GM12878 (cell line): Measurements from ENCODE around the gene RAB40B. TPM values are rescaled to one million over a fixed set of nuclear protein-coding genes. Genes with fewer than 3 reads are reported as not detected.

ENCODE experiments used
- ATAC-seq: fragments of 200-7000 bp; cut with Tn5 transposase; 3 replicates; pipeline ENCODE4 v1.9.1; 2020; ENCODE audit warnings: mild to moderate bottlenecking, moderate library complexity
- BruUV-seq: library from RNA; stranded (reverse); fragments of 400-500 nt; replicated peaks from 2 replicates; lab custom pipeline; 2021; lab: Mats Ljungman, UMichigan
- CTCF ChIA-PET: fragments of 300-600 bp; sonication (Branson Sonifier 250); formaldehyde crosslinking; extraction: SDS; loops from one replicate; lab custom pipeline; 2021; ENCODE audit warnings: inconsistent platforms; lab: Yijun Ruan, JAX
- POLR2A ChIA-PET: fragments of 350-600 bp; formaldehyde crosslinking; extraction: SDS; loops from one replicate; lab custom pipeline; 2021; ENCODE audit warnings: inconsistent platforms; lab: Charles Lee
- RAD21 ChIA-PET: fragments of 300-600 bp; sonication (Branson Sonifier 250); formaldehyde crosslinking; loops from one replicate; lab custom pipeline; 2023; ENCODE audit warnings: antibody characterized with exemption; ENCODE audit not compliant: unreplicated experiment; lab: Charles Lee
- SMC1A ChIA-PET: fragments of 300-600 bp; sonication (Branson Sonifier 250); formaldehyde crosslinking; loops from one replicate; lab custom pipeline; 2023; ENCODE audit not compliant: unreplicated experiment, uncharacterized antibody; lab: Charles Lee
- DNase-seq: peaks from one replicate; pipeline ENCODE4 v3.0.0-alpha.2; 2011; ENCODE audit warnings: low read depth, low spot score
- FAIRE-seq: peaks from 3 replicates; lab custom pipeline; 2011; peaks lifted over from hg19 to GRCh38; lab: Jason Lieb, UNC
- H2AFZ ChIP-seq: 2 replicates; pipeline ENCODE4 v1.6.0; 2011; ENCODE audit warnings: low read depth, low read length, control low read depth; ENCODE audit not compliant: control insufficient read depth
- H3K27ac ChIP-seq: 2 replicates; pipeline ENCODE4 v1.5.1; 2011; ENCODE audit warnings: control low read depth; ENCODE audit not compliant: control insufficient read depth, insufficient read depth
- H3K27me3 ChIP-seq, 2 experiments: replicated peaks in 1 of 2; 2 replicates each; pipeline versions ENCODE4 v1.6.0 to v1.6.1; 2011; ENCODE audit warnings: low read length in 1 of 2; ENCODE audit not compliant: control insufficient read depth in 2 of 2, insufficient read depth in 2 of 2
- H3K36me3 ChIP-seq, 2 experiments: 2 replicates each; pipeline ENCODE4 v1.5.1; 2011; ENCODE audit warnings: low read length in 1 of 2; ENCODE audit not compliant: control insufficient read depth in 2 of 2, insufficient read depth in 2 of 2
- H3K4me1 ChIP-seq: 2 replicates; pipeline ENCODE4 v1.6.1; 2011; ENCODE audit warnings: mild to moderate bottlenecking, low read length, moderate library complexity, mixed read lengths; ENCODE audit not compliant: control insufficient read depth, insufficient read depth
- H3K4me2 ChIP-seq: 2 replicates; pipeline ENCODE4 v1.6.0; 2011; ENCODE audit warnings: control low read depth; ENCODE audit not compliant: control insufficient read depth, insufficient read depth
- H3K4me3 ChIP-seq: fragments of 200-600 bp; sonication (generic); 2 replicates; pipeline ENCODE4 v1.5.1; 2016
- H3K79me2 ChIP-seq: 2 replicates; pipeline ENCODE4 v1.6.0; 2011; ENCODE audit warnings: low read length; ENCODE audit not compliant: control insufficient read depth, insufficient read depth
- H3K9ac ChIP-seq: 2 replicates; pipeline ENCODE4 v1.8.0; 2011; ENCODE audit warnings: low read length, control low read depth, mixed read lengths; ENCODE audit not compliant: control insufficient read depth, insufficient read depth
- H3K9me3 ChIP-seq: replicated peaks from 3 replicates; pipeline ENCODE4 v1.5.1; 2011; ENCODE audit warnings: mild to moderate bottlenecking, low read length; ENCODE audit not compliant: control insufficient read depth, insufficient read depth
- H4K20me1 ChIP-seq: 2 replicates; pipeline ENCODE4 v1.6.0; 2011; ENCODE audit not compliant: control insufficient read depth, insufficient read depth
- ASH2L ChIP-seq: fragments of 300-600, 200-600 bp; sonication (generic); IDR thresholded peaks from 2 replicates; pipeline ENCODE4 v1.6.1; 2017; ENCODE audit warnings: low read depth, mild to moderate bottlenecking, borderline replicate concordance
- CBX3 ChIP-seq: fragments of 200-600 bp; sonication (generic); IDR thresholded peaks from 2 replicates; pipeline ENCODE4 v1.6.1; 2016; ENCODE audit warnings: low read depth, borderline replicate concordance
- CTCF ChIP-seq, 3 experiments: IDR thresholded peaks in 2 of 3; conservative IDR thresholded peaks in 1 of 3; 2 replicates each; pipeline ENCODE4 v1.5.1; 2011; ENCODE audit warnings: low read depth in 3 of 3, low read length in 3 of 3, mild to moderate bottlenecking in 3 of 3, control low read depth in 2 of 3, moderate library complexity in 2 of 3, inconsistent platforms in 1 of 3, mixed read lengths in 1 of 3; ENCODE audit not compliant: control insufficient read depth in 2 of 3, insufficient read depth in 1 of 3; ENCODE audit errors: extremely low read depth in 1 of 3
- FOXK2 ChIP-seq: fragments of 450-650 bp; IDR thresholded peaks from 2 replicates; pipeline ENCODE4 v1.6.1; 2017; ENCODE audit warnings: mild to moderate bottlenecking, moderate library complexity
- IKZF2 ChIP-seq, 2 experiments: fragments of 450-650 bp; IDR thresholded peaks; 2 replicates each; pipeline ENCODE4 v1.6.1; 2017; ENCODE audit warnings: mild to moderate bottlenecking in 2 of 2, moderate library complexity in 2 of 2
- RCOR1 ChIP-seq: conservative IDR thresholded peaks from 2 replicates; pipeline ENCODE4 v1.6.1; 2012; ENCODE audit warnings: low read depth, low read length, improper control_type of control experiment
- WGBS: methylation state at CpG from one replicate; pipeline ENCODE4 v1.1.6; 2016; ENCODE audit warnings: low lambda C conversion rate; ENCODE audit not compliant: insufficient replicate concordance, insufficient coverage; ENCODE audit errors: missing lambda C conversion rate; 5-methylcytosine and 5-hydroxymethylcytosine counted together
- in situ Hi-C: fragments of 300-500 bp; cut with MboI; formaldehyde crosslinking; loops from 9 replicates; pipeline ENCODE4 v1.14.3; 2018; ENCODE audit warnings: mixed read lengths
- intact Hi-C: fragments of 100-400 bp; cut with micrococcal nuclease; formaldehyde crosslinking; loops from one replicate; pipeline ENCODE4 v1.14.2; 2022; ENCODE audit not compliant: unreplicated experiment
- polyA plus RNA-seq, 11 experiments: library from polyadenylated mRNA; depleted of rRNA in 4 of 11; unstranded in 6 of 11; stranded (reverse) in 5 of 11; fragments of >200 nt; fragmentation: Nextera tagmentation in 4 of 11; fragmentation: Illumina TruSeq in 1 of 11; extraction: Ambion mirVana in 4 of 11; extraction: Trizol in 1 of 11; gene quantifications; 1 replicate in 1 of 11; 2 replicates in 10 of 11; pipeline versions ENCODE4 v1.2.1 to v1.2.3, GENCODE V29; 2011 to 2016; ENCODE audit warnings: inconsistent platforms in 2 of 11, missing spikeins in 2 of 11, low read depth in 1 of 11
- total RNA-seq, 4 experiments: library from RNA; depleted of rRNA in 3 of 4; stranded (reverse); fragments of >200 nt in 3 of 4; fragmentation: Illumina TruSeq in 1 of 4; extraction: Trizol in 1 of 4; gene quantifications; 2 replicates each; pipeline versions ENCODE4 v1.2.1 to v1.2.3, GENCODE V29; 2013 to 2021

Gene RAB40B
- total and polyA plus RNA-seq, 10 of the 15 experiments (the other 5 are each of a cell fraction or from before 2014, with no cell fraction given) = 0.06 to 2.8 (median 1.4) TPM

GRCh38 chr17:82658331-82658730 is 40.2 kb downstream of the RAB40B start:
- no peaks in the 10 kb centered on the region for H3K9me3 ChIP-seq
- H3K9ac ChIP-seq = no peak overlapping the region
- intact Hi-C loops = no loop called here
- CTCF ChIA-PET = interaction anchor here (0.6 kb wide), 1 partner anchor 107 kb away, joined by 4 read pairs; no protein-coding TSS in a partner anchor
- no peaks in the 10 kb centered on the region for H3K4me1 ChIP-seq
- BruUV-seq = no TSS peak
- H3K27me3 ChIP-seq = no peaks in the 10 kb centered on the region
- H2AFZ ChIP-seq = no peak overlapping the region
- no peaks in the 10 kb centered on the region for H3K79me2 ChIP-seq
- 73% methylated on average over 23 of the region's 23 CpGs for WGBS
- H3K4me3 ChIP-seq = no peak overlapping the region
- no peak overlapping the region for H3K4me2 ChIP-seq
- no peak for FAIRE-seq
- no peak for TF ChIP-seq CTCF (IDR thresholded peaks at IDR 0.05 in 2 of 3, conservative IDR thresholded peaks at IDR 0.05 in 1 of 3; ENCODE audit: control insufficient read depth in 2 of 3, extremely low read depth in 1 of 3, insufficient read depth in 1 of 3, low read depth in 3 of 3, low read length in 3 of 3)
- TF ChIP-seq IKZF2 (IDR thresholded peaks at IDR 0.05) = no peak
- TF ChIP-seq FOXK2 = no peak
- no peak for TF ChIP-seq CBX3
- TF ChIP-seq ASH2L = no peak
- no peak for TF ChIP-seq RCOR1
- ATAC-seq = no peak
- POLR2A ChIA-PET = no interaction called here
- RAD21 ChIA-PET = no interaction called here
- no peak overlapping the region for H3K27ac ChIP-seq
- in situ Hi-C loops = loop anchor here (10.0 kb wide), 1 partner anchor 86 kb away; no protein-coding TSS in a partner anchor
- H4K20me1 ChIP-seq = no peaks in the 10 kb centered on the region
- no peak for DNase-seq
- no peaks in the 10 kb centered on the region for H3K36me3 ChIP-seq
- SMC1A ChIA-PET = no interaction called here
